H1 (cell line): ENCODE measurements around the gene GLI1. TPM values are rescaled to one million over a fixed set of nuclear protein-coding genes. Genes with fewer than 3 reads are reported as not detected.

ENCODE experiments used
- CTCF ChIA-PET: fragments of 300-600 bp; sonication (Branson Sonifier 250); formaldehyde crosslinking; loops from one replicate; lab custom pipeline; 2021; ENCODE audit not compliant: partially characterized antibody; lab: Charles Lee
- POLR2A ChIA-PET: fragments of 300-600 bp; sonication (Branson Sonifier 250); formaldehyde crosslinking; loops from one replicate; lab custom pipeline; 2021; ENCODE audit warnings: inconsistent platforms; ENCODE audit not compliant: partially characterized antibody; lab: Charles Lee
- DNase-seq, 2 experiments: peaks; one replicate each; pipeline versions ENCODE4 v3.0.0 to v3.0.0-alpha.2; 2010 to 2022; ENCODE audit warnings: low spot score in 2 of 2, low read depth in 1 of 2, mixed read lengths in 1 of 2
- FAIRE-seq: peaks from 2 replicates; lab custom pipeline; 2011; peaks lifted over from hg19 to GRCh38; lab: Jason Lieb, UNC
- H2AFZ ChIP-seq: 2 replicates; pipeline ENCODE4 v1.8.1; 2012; ENCODE audit warnings: low read length, inconsistent platforms
- H2AK5ac ChIP-seq: 2 replicates; pipeline ENCODE4 v1.6.1; 2013; ENCODE audit warnings: low read depth, low read length
- H2BK120ac ChIP-seq: replicated peaks from 2 replicates; pipeline ENCODE3; 2013; ENCODE audit warnings: low read depth, low read length, inconsistent platforms
- H2BK12ac ChIP-seq: 2 replicates; pipeline ENCODE4 v1.6.1; 2013; ENCODE audit warnings: low read depth, low read length
- H2BK15ac ChIP-seq: 2 replicates; pipeline ENCODE4 v1.6.1; 2013; ENCODE audit warnings: low read length
- H2BK20ac ChIP-seq: 2 replicates; pipeline ENCODE4 v1.6.1; 2013; ENCODE audit warnings: low read length
- H2BK5ac ChIP-seq: 2 replicates; pipeline ENCODE4 v1.6.1; 2013; ENCODE audit warnings: low read depth, low read length
- H3K14ac ChIP-seq: 2 replicates; pipeline ENCODE4 v1.6.1; 2013; ENCODE audit warnings: inconsistent platforms; ENCODE audit not compliant: insufficient read length
- H3K18ac ChIP-seq: 2 replicates; pipeline ENCODE4 v1.6.1; 2013; ENCODE audit warnings: low read length; ENCODE audit errors: extremely low read depth
- H3K23ac ChIP-seq: 2 replicates; pipeline ENCODE4 v1.6.1; 2013; ENCODE audit warnings: inconsistent platforms; ENCODE audit not compliant: insufficient read length
- H3K23me2 ChIP-seq: 2 replicates; pipeline ENCODE4 v1.6.1; 2013; ENCODE audit warnings: low read depth, low read length
- H3K27ac ChIP-seq: 2 replicates; pipeline ENCODE4 v1.6.1; 2011; ENCODE audit warnings: low read depth, low read length, inconsistent platforms
- H3K27me3 ChIP-seq, 4 experiments: replicated peaks in 1 of 4; 1 replicate in 1 of 4; 2 replicates in 3 of 4; pipeline versions ENCODE4 v1.6.1 to v1.8.1; 2011 to 2013; ENCODE audit warnings: low read length in 3 of 4, mild to moderate bottlenecking in 3 of 4, inconsistent platforms in 2 of 4, mixed read lengths in 2 of 4, moderate library complexity in 1 of 4; ENCODE audit not compliant: control insufficient read depth in 3 of 4, insufficient read depth in 3 of 4; ENCODE audit errors: extremely low read depth in 1 of 4
- H3K36me3 ChIP-seq, 4 experiments: 2 replicates each; pipeline versions ENCODE4 v1.6.1 to v1.8.1; 2011 to 2013; ENCODE audit warnings: mild to moderate bottlenecking in 4 of 4, low read length in 3 of 4, moderate library complexity in 2 of 4, control low read depth in 1 of 4, inconsistent platforms in 1 of 4; ENCODE audit not compliant: insufficient read depth in 4 of 4, control insufficient read depth in 2 of 4
- H3K4ac ChIP-seq: replicated peaks from 2 replicates; pipeline ENCODE3; 2013; ENCODE audit warnings: low read length, low read depth, mixed read lengths, inconsistent platforms; ENCODE audit not compliant: insufficient read length
- H3K4me1 ChIP-seq, 4 experiments: replicated peaks in 1 of 4; 1 replicate in 1 of 4; 2 replicates in 3 of 4; pipeline versions ENCODE4 v1.6.1 to v1.8.1; 2011 to 2013; ENCODE audit warnings: low read length in 3 of 4, inconsistent platforms in 2 of 4, mixed read lengths in 1 of 4; ENCODE audit not compliant: insufficient read depth in 4 of 4, control insufficient read depth in 3 of 4
- H3K4me2 ChIP-seq, 2 experiments: 2 replicates each; pipeline versions ENCODE4 v1.6.1 to v1.8.1; 2011 to 2013; ENCODE audit warnings: low read depth in 2 of 2, low read length in 2 of 2, control low read depth in 1 of 2, inconsistent platforms in 1 of 2, mild to moderate bottlenecking in 1 of 2; ENCODE audit not compliant: insufficient read depth in 1 of 2
- H3K4me3 ChIP-seq, 4 experiments: fragments of 200-600, 300-600 bp in 1 of 4; sonication (generic), shearing (Covaris generic), sonication (Bioruptor Twin) in 1 of 4; 2 replicates each; pipeline versions ENCODE4 v1.5.1 to v1.8.1; 2011 to 2016; ENCODE audit warnings: low read length in 4 of 4, low read depth in 3 of 4, control low read depth in 2 of 4, inconsistent platforms in 2 of 4, mild to moderate bottlenecking in 2 of 4, mixed read lengths in 1 of 4, moderate library complexity in 1 of 4; ENCODE audit not compliant: insufficient read depth in 2 of 4; ENCODE audit errors: extremely low read depth in 1 of 4
- H3K56ac ChIP-seq: replicated peaks from 2 replicates; pipeline ENCODE3; 2013; ENCODE audit warnings: low read depth, mild to moderate bottlenecking, mixed read lengths, low read length, inconsistent platforms; ENCODE audit not compliant: insufficient read length
- H3K79me1 ChIP-seq: 2 replicates; pipeline ENCODE4 v1.6.1; 2013; ENCODE audit warnings: low read depth, low read length, control low read depth
- H3K79me2 ChIP-seq, 2 experiments: 2 replicates each; pipeline versions ENCODE4 v1.6.1 to v1.8.1; 2012 to 2013; ENCODE audit warnings: low read length in 2 of 2, mild to moderate bottlenecking in 2 of 2, inconsistent platforms in 1 of 2; ENCODE audit not compliant: insufficient read depth in 2 of 2, control insufficient read depth in 1 of 2
- H3K9ac ChIP-seq, 4 experiments: replicated peaks in 1 of 4; 1 replicate in 1 of 4; 2 replicates in 3 of 4; pipeline versions ENCODE4 v1.6.1 to v1.8.1; 2011 to 2013; ENCODE audit warnings: low read depth in 3 of 4, low read length in 3 of 4, control low read depth in 2 of 4, mild to moderate bottlenecking in 2 of 4, moderate library complexity in 2 of 4, inconsistent platforms in 1 of 4; ENCODE audit errors: extremely low read depth in 1 of 4
- H3K9me3 ChIP-seq, 2 experiments: 2 replicates each; pipeline versions ENCODE4 v1.6.1 to v1.8.1; 2012 to 2013; ENCODE audit warnings: mild to moderate bottlenecking in 2 of 2, moderate library complexity in 2 of 2, control low read depth in 1 of 2, inconsistent platforms in 1 of 2, low read depth in 1 of 2, low read length in 1 of 2, mixed read lengths in 1 of 2; ENCODE audit not compliant: insufficient read depth in 2 of 2
- H4K20me1 ChIP-seq, 2 experiments: replicated peaks in 1 of 2; 2 replicates each; pipeline versions ENCODE3 to v1.8.1; 2011 to 2013; ENCODE audit warnings: inconsistent platforms in 2 of 2, low read length in 2 of 2, mild to moderate bottlenecking in 1 of 2; ENCODE audit not compliant: insufficient read depth in 2 of 2, control insufficient read depth in 1 of 2
- H4K5ac ChIP-seq: 2 replicates; pipeline ENCODE4 v1.6.1; 2013; ENCODE audit warnings: low read length, low read depth, mixed read lengths, inconsistent platforms; ENCODE audit not compliant: insufficient read length
- H4K8ac ChIP-seq: 2 replicates; pipeline ENCODE4 v1.8.0; 2013; ENCODE audit warnings: mild to moderate bottlenecking, moderate library complexity, low read length, inconsistent platforms; ENCODE audit not compliant: insufficient read depth; ENCODE audit errors: extremely low read depth
- H4K91ac ChIP-seq: replicated peaks from 2 replicates; pipeline ENCODE3; 2013; ENCODE audit warnings: low read length, mixed read lengths, inconsistent platforms; ENCODE audit not compliant: insufficient read length
- HDAC6 ChIP-seq: IDR thresholded peaks from one replicate; pipeline ENCODE4 v1.7.1; 2012; ENCODE audit warnings: low read depth, mild to moderate bottlenecking, inconsistent platforms, low read length, moderate library complexity
- WGBS, 2 experiments: shearing (Covaris generic) in 1 of 2; methylation state at CpG; one replicate each; pipeline versions ENCODE4 v1.1.6 to v1.1.7; 2013 to 2015; ENCODE audit warnings: low lambda C conversion rate in 2 of 2, mixed read lengths in 2 of 2, inconsistent platforms in 1 of 2, low coverage in 1 of 2, missing lambda C conversion rate in 1 of 2; ENCODE audit not compliant: insufficient replicate concordance in 2 of 2, insufficient coverage in 1 of 2, insufficient read length in 1 of 2; ENCODE audit errors: extremely low coverage in 1 of 2, missing lambda C conversion rate in 1 of 2; 5-methylcytosine and 5-hydroxymethylcytosine counted together
- polyA plus RNA-seq, 7 experiments: library from polyadenylated mRNA; depleted of rRNA in 3 of 7; stranded (reverse) in 5 of 7; unstranded in 2 of 7; fragments of >200 nt in 5 of 7; fragments of 200-250 nt in 2 of 7; gene quantifications; 1 replicate in 5 of 7; 2 replicates in 1 of 7; 4 replicates in 1 of 7; pipeline versions ENCODE4 v1.2.1 to v1.2.3, GENCODE V29; 2011 to 2013; ENCODE audit warnings: missing spikeins in 2 of 7, mixed read lengths in 2 of 7
- total RNA-seq: library from RNA; stranded (reverse); fragmentation: NEBNext Ultra II Directional; extraction: Animal tissue kit (Norgen Biotek cat#: 25700); gene quantifications from 2 replicates; pipeline ENCODE4 v1.2.1, GENCODE V29; 2021

GLI1 gene
- total and polyA plus RNA-seq, 2 of the 8 experiments (the other 6 are each of a cell fraction or from before 2014, with no cell fraction given), result 23.5 to 25.3 TPM

DNA sequence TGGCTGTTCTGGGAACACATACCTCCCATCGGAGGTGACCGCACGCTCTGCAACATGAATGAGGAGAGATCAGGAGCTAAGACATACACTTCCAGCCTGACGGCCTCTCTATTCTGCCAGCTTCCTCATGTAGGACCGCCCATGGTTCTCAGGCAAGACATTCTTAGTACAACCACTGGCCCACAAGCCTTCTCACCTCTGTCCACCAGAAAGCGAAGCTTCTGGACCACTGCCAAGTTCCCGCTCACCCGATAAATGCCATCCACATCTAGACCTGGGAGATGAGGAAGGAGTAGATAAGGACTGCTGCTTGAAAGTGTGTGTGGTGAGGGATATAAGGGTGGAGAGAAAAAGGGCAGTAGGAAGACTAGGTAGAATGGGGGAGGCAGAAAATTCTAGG lies 14.8 kb downstream of the GLI1 start:
- no peak overlapping the region for H2BK5ac ChIP-seq
- H3K56ac ChIP-seq, result no peak overlapping the region
- H2BK12ac ChIP-seq, result no peak overlapping the region
- CTCF ChIA-PET, result interaction anchor here (0.6 to 25.1 kb wide), 12 partner anchors 12 to 265 kb away, joined by 3 to 441 read pairs (median 3); partner anchors contain the start of genes GLI1, INHBE, MARS1 and STAC3
- no peak overlapping the region for H4K8ac ChIP-seq
- H4K5ac ChIP-seq, result no peak overlapping the region
- no peak overlapping the region for H2BK20ac ChIP-seq
- no peak overlapping the region for H3K23ac ChIP-seq
- H3K4me3 ChIP-seq, result no peak overlapping the region
- H3K79me2 ChIP-seq, result no peaks in the 10 kb centered on the region
- H3K4ac ChIP-seq, result no peak overlapping the region
- DNase-seq, result no peak
- TF ChIP-seq HDAC6, result no peak
- TF ChIP-seq, all 59 proteins: peak for 0
- POLR2A ChIA-PET, result interaction anchor here (0.8 to 1.8 kb wide), 4 partner anchors 52 to 243 kb away, joined by 3 to 4 read pairs (median 4); no protein-coding TSS in a partner anchor
- Histone ChIP-seq H3K18ac (no peak overlapping the region), H4K91ac (no peak overlapping the region), H3K9me3 (no peaks in the 10 kb centered on the region), H3K4me1 (peaks cover 0 to 25% (median 11%) of the 10 kb centered on the region in 4 experiments; a peak in 6 of 7 replicates), H3K27ac (no peak overlapping the region), H4K20me1 (peaks cover 0 to 4% of the 10 kb centered on the region in 2 experiments), H3K14ac (no peak overlapping the region), H2BK15ac (no peak overlapping the region), H2AFZ (no peak overlapping the region), H3K4me2 (peak overlapping the region in 1 of 2 experiments; percentile 88; a peak in 2 of 4 replicates), H3K23me2 (peaks cover 8% of the 10 kb centered on the region; the same call in 1 of the 2 replicates), H3K79me1 (no peaks in the 10 kb centered on the region), H2BK120ac (no peak overlapping the region), H3K9ac (no peak overlapping the region), H2AK5ac (no peak overlapping the region), H3K27me3 (peaks cover 20 to 49% (median 42%) of the 10 kb centered on the region in 4 experiments), H3K36me3 (peaks cover 0 to 2% (median under 1%) of the 10 kb centered on the region in 4 experiments; a peak in 3 of 8 replicates)
- no peak for FAIRE-seq
- 86% methylated on average over 8 of the region's 8 CpGs; no CpG with 5 or more reads in 1 of the 2 experiments for WGBS, 2 experiments
